Measurements from ENCODE around the gene RAB27B.
"Not testable (repeated sequence)": the region's sequence is repeated elsewhere in the genome, so short reads cannot be mapped to it uniquely, and the experiment has no call there.

The RAB27B gene

GRCh38 chr18:54820785-54821275, 7.4 kb upstream of the RAB27B start:
- DNase-seq = not testable (repeated sequence)

DNA sequence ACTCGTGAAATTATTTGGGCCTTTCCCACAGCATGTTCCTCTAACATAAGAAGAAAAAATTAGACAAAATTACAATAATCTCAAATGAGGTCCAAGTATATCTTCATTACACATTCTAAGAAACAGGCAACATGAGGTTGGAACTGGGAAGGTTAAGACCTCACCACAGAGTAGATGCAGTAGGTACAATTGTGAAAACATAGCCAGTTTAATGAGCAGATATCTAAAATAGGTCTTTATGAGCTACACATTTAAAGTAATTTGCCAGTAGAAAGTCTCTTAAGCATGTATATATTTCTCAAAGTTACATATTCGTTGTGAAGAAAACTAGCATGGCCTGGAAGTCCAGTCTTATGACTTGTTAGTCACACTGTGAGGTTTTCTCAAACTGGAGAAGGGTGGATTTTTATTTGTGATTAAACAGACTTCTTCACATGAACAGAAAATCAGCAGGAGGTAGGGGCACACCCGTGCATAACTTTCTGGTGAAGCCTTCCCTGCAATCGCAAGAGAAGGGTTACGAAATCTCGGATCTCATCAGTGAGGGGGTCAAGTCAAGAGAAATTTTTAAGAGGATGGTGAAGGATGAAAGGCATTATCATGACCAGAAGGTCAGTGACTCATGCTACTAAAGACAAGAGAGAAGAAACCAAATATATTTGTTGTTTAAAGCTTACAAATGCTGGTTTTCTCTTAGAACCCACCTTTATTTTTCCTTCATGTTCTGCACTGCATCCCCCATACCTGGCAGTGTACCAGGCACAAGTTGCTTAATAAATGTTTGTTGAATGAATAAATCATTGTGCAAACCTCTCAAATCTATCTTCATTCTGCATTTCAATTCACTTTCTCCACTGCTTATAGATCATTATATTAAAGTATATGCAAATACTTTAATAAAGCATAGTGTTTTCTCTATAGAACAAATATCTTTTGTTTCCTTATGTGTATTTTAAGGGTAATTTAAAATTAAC, 5.1 kb upstream of the RAB27B start:
- DNase-seq = peak; percentile 91

GRCh38 chr18:54824761-54825160, 3.5 kb upstream of the RAB27B start:
- DNase-seq = no peak

DNA sequence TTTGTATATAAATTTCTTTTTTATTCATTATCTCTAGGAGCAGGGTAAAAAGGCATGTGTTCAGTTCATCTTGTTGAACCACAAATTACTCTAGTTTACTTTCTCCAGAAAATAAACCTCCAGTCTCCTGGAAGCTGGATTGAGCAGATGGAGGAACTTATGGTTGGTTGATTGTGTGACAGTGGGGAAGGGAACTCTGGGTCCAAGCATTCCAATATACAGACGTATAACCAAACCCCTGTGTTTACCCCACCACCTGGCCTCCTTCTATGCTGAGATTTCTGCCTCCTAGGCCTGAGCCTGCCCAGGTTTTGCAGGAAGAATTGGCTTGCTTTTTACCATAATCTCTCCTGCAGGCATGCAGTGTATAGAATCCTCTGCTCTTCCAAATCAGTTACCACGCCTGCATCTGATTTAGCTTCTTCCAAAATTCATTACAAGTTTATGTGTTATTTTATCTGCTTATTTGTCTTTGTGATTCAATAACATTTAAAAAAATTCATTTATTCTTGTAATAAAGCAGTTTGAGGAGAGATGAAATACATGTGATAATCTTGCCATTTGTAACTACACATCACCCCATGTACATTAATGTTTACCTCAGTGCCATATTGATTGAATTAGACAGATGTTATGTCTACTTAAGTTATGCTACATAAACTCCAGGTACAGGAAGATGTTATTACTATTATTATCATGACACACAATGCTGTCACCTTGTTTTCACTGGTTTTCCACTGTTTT, 2.5 kb upstream of the RAB27B start:
- no peak for DNase-seq

- DNase-seq = no peak
Measured at GRCh38 chr18:54828986-54829385, 709 bp downstream of the RAB27B start.

GRCh38 chr18:54829856-54830255, 1.6 kb downstream of the RAB27B start:
- DNase-seq = no peak

DNA sequence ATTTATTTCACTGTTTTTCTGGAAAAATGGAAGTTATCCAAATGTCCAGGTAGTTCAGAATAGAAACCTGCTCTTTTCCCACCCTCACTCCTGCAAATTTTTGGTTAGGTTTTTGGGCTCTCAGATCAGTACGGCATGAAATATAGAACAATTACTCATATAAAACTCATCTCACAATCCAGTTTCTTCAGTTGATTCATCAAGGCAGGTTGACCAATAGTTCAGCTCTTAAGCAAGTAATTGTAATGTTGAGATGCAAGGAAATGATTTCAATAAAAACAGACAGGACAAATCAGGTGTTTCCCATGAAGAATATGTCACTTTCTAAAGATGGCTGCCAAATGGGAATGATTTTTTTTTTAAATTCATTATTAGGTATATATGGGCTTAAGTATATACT, 2.0 kb downstream of the RAB27B start:
- no peak for DNase-seq

GRCh38 chr18:54830866-54831265, 2.6 kb downstream of the RAB27B start:
- no peak for DNase-seq

DNA sequence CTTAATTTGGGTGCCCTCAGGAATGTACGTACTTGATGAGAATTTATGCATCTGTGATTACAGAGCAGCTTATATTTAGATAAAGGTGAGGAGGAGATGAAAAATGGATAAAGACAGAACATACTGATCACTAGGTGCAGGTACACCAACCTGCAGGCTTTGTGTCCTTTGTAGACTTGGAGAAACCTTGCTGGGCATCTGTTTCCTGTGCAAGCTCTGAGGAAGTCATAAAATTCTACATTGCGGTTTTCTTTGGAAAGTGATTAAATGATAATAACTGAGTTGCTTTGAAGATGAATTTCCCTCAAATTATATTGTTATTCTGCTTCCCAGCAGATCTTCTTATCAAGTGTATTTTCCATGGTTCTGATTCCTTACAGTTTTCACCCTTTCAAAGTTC, 7.7 kb downstream of the RAB27B start:
- no peak for DNase-seq

- peak; percentile 29 for DNase-seq
Measured at GRCh38 chr18:54843314-54843713, 15.0 kb downstream of the RAB27B start.

DNA sequence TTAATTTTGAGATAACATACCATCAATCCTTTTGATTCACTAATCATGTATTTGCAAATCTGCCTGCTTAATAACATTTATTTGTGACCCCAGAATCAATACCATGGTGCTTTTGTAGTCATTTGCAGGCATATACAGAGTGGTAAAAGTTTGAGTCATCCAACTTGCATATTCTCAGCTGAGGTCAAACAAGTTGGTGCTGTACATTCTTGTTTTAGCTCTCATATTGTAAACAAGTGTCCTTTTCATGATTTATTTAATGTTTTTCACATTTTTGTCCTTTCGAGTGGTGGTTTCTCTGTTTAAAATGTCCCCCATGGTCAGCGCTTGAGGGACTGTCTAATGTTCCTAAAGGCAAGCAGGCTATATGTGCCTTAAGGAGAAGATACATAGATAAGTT, 17.5 kb downstream of the RAB27B start:
- DNase-seq = peak; percentile 45

DNA sequence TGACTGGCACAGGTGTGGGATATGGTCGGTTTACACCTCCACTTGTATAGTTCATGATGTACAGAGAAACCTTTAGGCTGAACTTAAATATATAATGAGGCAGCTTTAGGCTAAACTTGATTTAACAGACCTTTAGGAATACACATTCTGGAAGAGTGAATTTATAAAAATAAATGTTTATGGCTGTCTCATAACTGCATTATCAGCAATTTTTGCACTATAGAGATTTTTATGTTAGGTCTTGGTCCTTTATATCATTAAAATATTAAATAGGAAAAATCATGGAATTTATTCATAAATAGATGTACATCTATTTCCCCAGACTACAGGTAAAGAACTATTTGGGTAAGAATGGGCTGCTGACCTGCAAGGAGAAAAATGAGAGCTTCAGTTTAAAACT, 19.8 kb downstream of the RAB27B start:
- DNase-seq = no peak

GRCh38 chr18:54849683-54850082, 21.4 kb downstream of the RAB27B start:
- no peak for DNase-seq

DNA sequence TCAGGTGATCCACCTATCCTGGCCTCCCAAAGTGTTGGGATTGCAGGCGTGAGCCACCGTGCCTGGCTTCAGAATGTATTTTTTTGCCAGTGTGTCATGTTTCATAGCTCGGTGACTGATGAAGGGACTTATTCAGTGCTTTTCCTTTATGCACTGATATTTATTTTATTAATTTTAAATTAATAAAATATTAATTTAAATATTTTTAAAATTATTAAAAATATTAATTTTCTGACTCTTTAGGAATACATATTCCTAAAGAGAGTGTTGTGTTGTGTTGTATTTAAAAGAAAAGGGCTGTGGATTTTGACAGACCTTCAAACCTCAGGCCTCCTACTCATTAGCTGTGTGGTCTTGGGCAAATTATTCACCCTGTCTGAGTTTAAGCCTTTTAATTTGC, 22.3 kb downstream of the RAB27B start:
- no peak for DNase-seq

- no peak for DNase-seq
Measured at GRCh38 chr18:54852780-54853675, 24.8 kb downstream of the RAB27B start.

DNA sequence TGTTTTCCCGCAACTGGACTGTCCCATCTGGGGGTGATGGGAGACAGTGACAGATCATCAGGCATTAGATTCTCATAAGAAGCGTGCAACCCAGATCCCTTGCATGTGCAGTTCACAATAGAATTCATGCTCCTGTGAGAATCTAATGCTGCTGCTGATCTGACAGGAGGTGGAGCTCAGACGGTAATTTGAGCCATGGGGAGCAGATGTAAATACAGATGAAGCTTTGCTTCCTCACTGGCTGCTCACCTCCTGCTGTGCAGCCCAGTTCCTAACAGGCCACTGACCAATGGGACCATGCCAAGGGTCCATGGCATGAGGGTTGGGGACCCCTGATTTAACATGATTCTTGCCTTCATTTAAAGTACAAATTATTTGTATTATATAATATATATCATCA, 26.8 kb downstream of the RAB27B start:
- not testable (repeated sequence) for DNase-seq

GRCh38 chr18:54856105-54856646, 27.9 kb downstream of the RAB27B start:
- DNase-seq = no peak

DNA sequence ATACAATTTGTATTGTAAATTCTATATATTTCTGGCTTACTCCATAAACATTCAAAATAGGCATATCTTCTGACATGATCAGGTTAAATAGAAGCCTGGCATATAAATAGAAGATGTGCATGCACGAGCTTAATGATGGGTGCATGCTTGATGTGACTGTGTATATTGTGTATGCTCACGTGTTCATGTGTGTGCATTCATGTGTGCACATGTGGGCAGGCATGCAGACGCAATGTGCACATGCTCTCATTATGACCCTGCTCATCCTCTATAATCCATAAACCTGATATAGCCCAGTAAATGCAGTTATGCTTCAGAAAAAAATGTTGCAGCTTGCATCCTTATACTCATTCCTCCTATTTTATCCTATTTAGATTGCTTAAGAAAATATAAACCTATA, 29.2 kb downstream of the RAB27B start:
- no peak for DNase-seq

DNA sequence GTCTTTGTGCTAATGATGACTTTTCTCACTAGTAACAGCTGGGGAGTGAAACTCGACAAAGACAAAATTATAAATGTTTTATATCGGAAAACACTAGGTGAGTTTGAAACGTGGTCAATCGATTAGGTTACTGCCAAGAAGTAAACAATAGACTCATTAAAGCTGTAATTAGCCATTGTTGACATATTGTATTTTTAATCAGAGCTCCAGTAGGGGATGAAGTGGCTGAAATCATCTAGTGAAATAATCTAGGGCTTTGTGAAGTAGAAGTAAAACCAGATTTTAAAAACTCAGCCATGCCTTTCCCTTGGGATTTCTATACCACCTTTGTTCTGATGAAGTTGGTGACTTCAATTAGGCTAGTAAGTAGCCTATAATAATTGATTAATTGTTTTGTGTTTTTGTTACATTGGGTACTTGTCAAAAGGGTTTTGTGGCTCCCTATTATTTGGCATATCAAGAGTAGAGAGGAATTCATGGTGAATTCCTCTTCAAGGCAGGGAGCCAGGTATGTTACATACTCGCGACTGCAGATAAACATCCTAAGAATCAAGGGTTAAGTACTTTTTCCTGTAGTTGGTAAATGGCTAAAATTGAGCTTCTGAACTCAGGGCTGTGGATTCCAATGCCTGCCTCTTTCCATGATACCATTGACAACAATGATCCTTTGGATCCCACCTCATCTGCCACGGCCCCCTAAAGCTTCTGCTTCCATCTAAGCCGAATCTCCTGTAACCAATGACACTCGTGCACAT, 31.6 kb downstream of the RAB27B start:
- DNase-seq = no peak

GRCh38 chr18:54860941-54861340, 32.7 kb downstream of the RAB27B start:
- no peak for DNase-seq

- no peak for DNase-seq
Measured at GRCh38 chr18:54867131-54867530, 38.9 kb downstream of the RAB27B start.

GRCh38 chr18:54871231-54871630, 43.0 kb downstream of the RAB27B start:
- DNase-seq = no peak

All from fibroblast of skin of right quadriceps (primary cell).